ENCODE measurements around the gene CBX8. TPM values are rescaled to one million over a fixed set of nuclear protein-coding genes. Genes with fewer than 3 reads are reported as not detected.

CBX8 gene
- total and polyA plus RNA-seq, 2 of the 8 experiments (the other 6 are each of a cell fraction or from before 2014, with no cell fraction given), result 0.09 to 2.1 TPM

- TF ChIP-seq ATF2 (IDR thresholded peaks at IDR 0.05; ENCODE audit: low read length) (no peak), BACH1 (IDR thresholded peaks at IDR 0.05; ENCODE audit: low read length) (0 out of 2 replicates have a peak, but pooled peaks have one; percentile 5), MAFK (IDR thresholded peaks at IDR 0.05; ENCODE audit: low read depth, low read length) (peak; percentile 78), NRF1 (IDR thresholded peaks at IDR 0.05; ENCODE audit: low read depth, low read length) (no peak), POLR2AphosphoS5 (IDR thresholded peaks at IDR 0.05; ENCODE audit: low read depth, low read length) (no peak), EGR1 (IDR thresholded peaks at IDR 0.05; ENCODE audit: borderline replicate concordance, low read depth, low read length) (peak; percentile 53), YY1 (IDR thresholded peaks at IDR 0.05; ENCODE audit: low read depth, low read length) (no peak), TBP (IDR thresholded peaks at IDR 0.05; ENCODE audit: low read depth, low read length) (peak; percentile 30; the same call in 1 of the 2 replicates), KDM1A (IDR thresholded peaks at IDR 0.05; ENCODE audit: borderline replicate concordance, low read length) (no peak), SP1 (IDR thresholded peaks at IDR 0.05; ENCODE audit: low read depth, low read length) (no peak)
These were observed 7.3 kb upstream of the CBX8 start (continued) for GRCh38 chr17:79803997-79804855.

Measured in H1 (cell line).